NCI-H446 (cell line): ENCODE measurements around the gene SMKR1.
A peak's percentile ranks its signal among the peaks of the same experiment; 100 is the strongest.
"Not testable (repeated sequence)": the region's sequence is repeated elsewhere in the genome, so short reads cannot be mapped to it uniquely, and the experiment has no call there.

Experiments used
- DNase-seq, 2 experiments: peaks; one replicate each; lab custom pipeline; 2025; lab: John Stamatoyannopoulos, UW

SMKR1 gene

DNA sequence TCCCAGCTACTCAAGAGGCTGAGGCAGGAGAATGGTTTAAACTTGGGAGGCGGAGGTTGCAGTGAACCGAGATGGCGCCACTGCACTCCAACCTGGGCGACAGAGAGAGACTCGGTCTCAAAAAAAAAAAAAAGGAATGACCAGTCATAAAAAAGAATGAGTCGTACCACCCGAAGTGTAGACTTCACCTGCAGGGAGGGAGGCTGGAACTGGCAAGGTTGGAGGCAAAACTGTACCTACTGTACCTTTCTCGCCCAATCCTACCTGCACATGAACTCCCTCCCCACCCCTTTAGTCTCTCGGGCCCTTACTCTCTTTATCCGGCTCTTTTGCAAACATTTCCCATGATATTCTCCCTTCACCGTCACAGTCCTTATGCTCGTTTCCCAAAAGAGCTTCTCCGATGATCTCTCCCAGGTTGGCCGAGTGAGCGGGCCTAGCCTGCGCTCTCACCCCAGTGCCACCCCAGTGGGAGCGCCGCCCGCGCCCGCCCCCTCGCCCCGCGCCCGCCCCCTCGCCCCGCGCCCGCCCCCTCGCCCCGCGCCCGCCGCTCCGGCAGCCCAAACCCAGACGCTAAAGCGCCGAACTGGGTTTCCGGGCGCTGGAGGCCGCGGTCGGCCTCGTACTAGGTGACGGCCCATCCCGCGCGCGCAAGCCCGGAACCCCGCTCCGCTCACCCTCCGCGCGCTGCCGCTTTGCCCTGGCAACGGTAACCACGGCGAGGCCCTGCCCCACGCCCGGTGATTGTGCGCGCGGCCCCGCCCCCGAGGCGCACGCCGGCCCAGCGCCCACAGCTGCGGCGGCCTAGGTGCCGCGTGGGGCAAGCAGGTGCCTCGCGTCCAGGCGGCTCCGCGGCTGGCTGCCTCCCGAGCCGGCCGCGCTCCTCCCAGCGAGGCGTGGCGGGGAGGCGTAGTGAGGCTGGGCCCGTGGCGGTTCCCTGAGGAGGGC lies at the start of gene SMKR1:
Gene SMKR1 (plus strand): TSS at position 772 of the 948 bp plus-strand sequence. CDS start 294 bp downstream, outside the sequence.
- peak in 1 of 2 experiments; percentile 76 for DNase-seq

DNA sequence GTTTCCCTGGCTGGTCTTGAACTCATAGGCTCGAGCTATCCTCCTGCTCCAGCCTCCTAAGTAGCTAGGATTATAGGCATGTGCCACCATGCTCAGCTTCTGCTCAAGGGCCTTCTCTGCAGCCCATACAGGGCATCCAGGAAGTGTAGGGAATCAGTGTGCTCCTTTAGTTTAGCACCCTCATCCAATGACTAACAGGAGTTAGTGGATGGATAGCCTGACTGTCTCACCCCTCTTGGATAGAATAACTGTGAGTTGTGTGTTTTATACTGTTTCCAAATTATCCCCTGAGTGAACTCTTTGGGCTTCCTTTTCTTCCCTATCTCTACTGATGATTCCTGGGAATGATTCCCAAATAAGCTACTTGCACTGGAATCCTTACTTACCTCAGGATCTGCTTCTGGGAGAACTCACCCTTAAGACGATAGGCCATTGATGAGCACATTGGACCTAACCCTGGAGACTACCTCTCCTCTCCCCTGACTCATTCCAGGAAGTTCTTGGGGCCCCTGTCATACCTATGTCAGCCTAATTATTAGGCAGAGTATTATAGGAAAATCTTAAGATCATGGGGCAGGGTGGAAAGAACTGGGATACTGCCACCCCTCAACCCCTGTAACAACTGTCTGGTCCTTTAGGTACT lies 49.6 kb upstream of the SMKR1 start:
- DNase-seq, result no peak

DNA sequence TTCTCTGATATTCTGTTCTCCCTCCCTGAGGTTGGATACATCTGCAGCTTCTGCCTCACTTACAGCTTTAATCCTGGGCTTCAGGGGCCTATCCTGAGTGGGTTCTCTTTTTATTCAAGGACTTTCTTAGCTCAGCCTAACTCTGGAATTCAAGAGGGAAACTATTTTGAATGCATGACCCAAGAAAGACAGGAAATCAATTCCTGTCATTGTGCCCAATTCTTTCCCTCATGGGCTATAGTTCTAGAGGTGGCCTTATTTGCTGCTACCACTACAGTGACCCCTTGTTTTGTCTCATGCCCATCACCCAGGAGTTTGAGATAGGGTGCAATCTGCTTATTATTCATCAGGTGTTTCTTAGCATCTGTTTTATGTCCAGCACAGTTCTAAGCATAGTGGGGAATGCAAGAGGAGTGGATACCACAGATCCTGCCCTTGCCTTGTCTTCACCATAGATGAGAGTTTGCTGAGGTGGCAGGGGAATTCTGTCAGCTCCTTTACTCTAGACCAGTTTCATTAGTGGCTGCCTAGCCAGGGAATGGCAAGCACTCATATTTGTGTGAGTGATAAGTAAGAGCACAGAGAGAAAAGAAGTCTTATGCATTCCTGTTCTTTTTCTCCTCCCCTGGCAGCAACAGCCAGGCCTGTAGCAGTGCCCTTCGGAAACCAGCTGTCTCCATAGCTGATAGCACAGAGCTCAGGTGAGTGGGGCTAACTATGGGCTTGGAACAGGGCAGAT lies 48.7 kb upstream of the SMKR1 start:
- DNase-seq, result no peak

DNA sequence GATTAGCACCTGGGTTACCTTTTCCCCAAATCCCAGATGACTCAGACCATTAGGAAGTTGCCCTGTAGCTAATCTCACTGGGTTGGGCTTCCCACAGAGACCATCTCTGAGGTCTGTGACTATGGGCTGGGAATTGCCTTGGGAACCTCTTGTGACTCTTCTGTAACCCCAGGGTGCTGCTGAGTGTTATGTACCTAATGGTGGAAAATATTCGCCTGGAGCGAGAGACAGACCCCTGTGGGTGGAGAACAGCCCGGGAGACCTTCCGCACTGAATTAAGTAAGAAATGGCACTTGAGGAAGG lies 48.1 kb upstream of the SMKR1 start:
- no peak for DNase-seq

DNA sequence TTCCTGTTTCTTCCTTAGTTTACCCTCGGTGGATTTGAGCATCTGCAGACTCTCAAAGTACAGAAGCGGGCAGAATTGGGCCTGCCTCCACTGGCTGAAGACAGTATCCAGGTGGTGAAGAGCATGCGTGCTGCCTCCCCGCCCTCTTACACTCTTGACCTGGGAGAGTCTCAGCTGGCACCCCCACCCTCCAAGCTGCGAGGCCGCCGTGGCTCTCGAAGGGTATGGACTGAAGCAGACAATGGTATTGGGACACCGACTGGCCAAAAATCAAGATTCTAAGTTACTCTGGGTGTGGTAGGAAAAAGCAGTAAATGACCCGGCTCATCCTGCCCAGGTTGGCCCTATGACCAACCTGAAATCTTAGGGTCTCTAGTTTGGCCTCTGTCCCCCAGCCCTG lies 45.9 kb upstream of the SMKR1 start:
- no peak for DNase-seq

DNA sequence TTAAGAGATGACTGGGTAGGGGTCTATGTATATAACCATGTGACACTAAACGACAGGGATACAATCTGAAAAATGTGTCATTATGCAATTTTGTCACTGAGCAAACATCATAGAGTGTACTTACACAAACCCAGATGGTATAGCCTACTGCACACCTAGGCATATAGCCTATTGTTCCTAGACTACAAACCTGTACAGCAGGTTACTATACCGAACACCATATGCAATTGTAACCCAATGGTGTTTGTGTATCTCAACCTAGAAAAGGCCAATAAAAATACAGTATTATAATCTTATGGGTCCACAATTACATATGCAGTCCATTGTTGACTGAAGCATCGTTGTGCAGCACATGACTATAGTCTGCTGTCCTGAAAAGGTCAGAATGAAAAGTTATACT lies 45.2 kb upstream of the SMKR1 start:
- DNase-seq, result no peak

DNA sequence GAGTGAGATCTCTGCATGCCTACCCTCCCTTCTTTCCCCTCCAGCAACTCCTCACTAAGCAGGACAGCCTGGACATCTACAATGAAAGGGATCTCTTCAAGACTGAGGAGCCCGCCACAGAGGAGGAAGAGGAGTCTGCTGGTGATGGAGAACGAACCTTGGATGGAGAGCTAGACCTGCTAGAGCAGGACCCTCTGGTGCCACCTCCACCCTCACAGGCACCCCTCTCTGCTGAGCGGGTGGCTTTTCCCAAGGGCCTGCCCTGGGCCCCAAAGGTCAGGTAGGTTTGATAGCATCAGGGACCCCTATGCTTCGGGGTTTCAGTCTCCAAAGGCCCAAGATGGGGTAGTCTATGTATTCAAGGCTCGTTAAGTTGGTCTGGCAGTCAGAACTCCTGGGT lies 44.2 kb upstream of the SMKR1 start:
- no peak for DNase-seq

DNA sequence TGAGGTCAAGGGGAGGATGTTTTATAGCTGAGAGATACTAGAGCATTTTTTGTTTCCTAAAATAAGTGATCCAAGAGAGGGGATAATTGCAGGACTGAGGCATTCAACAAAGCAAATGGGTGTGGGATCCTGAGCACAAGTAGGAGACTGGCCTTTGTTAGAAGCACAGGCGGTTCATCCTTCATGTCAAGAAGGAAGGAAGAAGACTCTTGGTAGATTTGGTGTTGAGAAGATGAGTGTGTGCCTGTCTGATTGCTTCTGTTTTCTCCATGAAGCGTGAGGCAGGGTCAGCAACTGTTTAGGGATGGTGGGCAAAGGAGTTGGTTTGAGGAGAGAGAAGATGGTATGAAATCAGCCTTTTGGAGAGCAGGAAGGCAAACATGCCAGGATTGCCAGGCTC lies 40.5 kb upstream of the SMKR1 start:
- no peak for DNase-seq

DNA sequence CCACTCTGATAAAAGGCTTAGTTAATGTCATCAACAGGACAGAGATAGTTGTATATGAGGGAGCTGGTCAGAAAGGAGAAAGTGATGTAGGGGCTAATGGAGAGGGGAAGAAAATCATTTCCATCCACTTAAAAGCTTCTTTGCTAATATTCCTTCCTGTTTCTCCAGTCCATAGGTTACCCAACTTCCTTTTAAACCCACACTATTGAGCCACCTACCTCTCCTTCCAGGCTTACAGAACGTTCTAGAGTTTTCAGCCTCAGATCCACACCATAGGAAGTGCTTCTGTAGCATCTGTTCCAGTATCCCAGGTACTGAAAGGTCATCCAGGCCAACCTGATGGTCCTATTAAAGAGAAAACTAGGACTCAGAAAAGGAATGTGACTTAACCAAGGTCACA lies 39.9 kb upstream of the SMKR1 start:
- no peak for DNase-seq

DNA sequence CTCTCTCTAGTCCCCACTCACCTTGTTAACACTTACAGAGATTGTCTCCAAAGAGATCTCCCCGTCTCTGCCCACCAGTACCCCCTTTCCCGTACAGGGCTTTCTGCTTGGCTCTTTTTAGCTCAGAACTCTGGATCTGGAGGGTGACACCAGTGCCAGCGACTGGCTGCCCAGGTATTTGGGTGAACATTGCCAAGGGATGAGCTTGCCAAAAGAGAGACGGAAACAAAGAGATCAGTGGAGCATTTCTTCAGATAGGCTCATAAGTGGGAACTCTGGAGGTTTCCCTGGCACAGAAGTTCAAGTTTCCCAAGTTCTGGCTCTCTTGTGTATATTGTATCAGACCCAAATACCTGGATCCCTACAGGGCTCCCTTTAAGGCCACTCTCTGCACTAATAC lies 38.1 kb upstream of the SMKR1 start:
- DNase-seq, result no peak

DNA sequence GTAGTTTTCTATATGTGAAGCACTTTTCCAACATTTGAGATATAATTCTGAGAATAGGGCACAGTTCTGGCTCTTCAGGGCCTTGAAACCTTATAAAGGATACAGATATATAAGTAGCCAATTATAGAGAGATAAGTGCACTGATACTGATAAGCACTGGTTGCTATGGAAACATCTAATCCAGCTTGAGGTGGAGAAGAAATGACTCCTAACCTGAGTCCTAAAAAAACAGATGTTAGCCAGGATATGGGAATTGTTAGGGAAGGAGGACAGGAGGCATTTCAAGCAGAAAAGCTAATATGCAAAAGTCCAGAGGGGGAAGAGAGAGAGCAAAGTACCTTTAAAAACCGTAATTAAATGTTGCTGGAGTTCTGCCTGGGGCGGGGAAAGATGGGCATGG lies 37.3 kb upstream of the SMKR1 start:
- DNase-seq, result no peak

DNA sequence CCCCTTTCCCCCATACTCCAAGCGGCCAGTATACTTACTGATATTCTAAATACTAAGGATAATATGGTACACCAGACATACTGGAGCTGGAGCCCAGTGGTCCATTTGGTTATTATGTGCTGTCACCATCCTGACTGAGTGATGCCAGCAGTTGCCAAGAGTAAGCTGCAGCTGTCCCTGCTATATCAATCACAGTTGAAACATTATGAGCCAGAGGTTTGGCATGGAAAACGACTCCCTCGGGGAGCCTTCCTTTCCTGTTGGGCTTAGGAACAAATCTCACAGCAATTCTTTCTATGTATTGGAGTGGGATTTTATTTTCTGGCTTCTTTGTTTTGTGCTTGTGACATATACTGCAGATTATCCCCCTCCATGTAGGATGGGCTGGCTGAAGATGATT lies 35.5 kb upstream of the SMKR1 start:
- no peak for DNase-seq

DNA sequence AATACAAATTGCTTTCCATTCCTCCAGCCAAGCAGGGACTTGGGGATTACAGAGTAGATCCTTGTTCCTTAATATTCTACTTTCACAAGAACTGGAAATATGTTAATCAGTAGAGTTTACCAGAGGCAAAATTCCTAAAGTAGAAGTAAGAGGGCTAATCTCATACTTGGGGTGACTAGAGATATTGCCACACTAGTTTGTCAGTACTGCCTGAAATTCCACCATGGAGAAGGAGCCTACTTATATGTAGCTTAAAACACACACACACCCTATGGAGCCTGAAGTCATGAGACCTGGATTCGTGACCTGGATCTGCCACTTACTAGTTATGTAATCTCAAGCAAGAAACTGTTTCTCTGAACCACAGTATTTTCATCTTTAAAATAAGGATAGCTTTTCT lies 34.2 kb upstream of the SMKR1 start:
- no peak for DNase-seq

DNA sequence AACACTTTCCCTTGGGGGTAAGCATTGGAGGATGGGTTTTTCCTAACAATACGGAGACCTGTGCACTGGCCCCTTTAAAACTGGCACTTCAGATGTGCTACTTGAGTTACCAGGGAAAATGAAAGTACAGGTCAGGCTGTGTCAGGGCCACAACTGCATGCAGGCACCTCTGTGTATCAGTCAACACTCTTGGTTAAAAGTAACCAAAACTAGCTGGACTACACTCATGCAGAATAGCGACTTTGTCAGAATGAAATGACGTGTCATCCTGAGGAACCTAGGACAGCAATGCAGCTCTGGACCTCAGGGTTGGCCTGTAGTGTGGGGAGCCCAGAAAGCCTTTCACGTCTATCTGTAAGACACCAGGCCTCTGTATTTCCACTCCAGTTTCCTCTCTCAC lies 33.8 kb upstream of the SMKR1 start:
- no peak for DNase-seq

DNA sequence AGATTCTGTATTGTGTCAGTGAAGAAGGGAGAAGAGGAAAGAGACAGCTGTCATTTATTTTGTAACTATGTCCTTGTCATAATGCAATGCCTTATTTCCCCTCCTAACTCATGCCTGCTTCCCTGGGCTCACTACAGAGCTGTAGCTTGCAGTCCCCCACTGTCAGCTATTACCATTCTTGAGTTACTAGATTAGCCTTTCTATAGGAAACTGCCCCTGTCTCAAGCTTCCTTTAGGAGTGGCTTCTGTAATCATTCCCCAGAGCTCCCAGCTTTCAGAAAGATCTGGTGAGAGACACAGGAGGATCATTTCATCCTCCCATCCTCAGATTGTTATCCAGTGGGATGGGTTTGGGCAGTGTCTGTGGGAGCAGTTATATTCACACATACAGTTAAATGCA lies 32.4 kb upstream of the SMKR1 start:
- no peak for DNase-seq

DNA sequence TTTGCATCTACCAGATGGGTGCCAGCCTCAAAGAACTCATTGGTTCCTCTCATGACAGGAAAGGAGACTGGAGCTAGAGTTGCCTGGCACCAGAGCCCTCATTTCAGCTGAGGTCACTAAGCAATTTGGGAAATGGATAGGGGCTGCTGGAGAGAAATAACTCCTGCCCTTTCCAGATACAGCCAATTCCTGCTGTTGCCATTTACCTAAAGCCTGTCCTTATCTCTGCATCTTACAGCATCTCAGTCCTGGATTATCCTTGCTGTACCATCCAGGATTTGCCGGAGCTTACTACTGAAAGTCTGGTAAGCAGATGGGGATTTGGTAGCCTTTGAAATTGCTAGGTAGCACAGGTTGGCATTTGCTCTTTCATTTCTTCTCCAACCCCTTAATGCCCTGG lies 31.9 kb upstream of the SMKR1 start:
- DNase-seq, result no peak

DNA sequence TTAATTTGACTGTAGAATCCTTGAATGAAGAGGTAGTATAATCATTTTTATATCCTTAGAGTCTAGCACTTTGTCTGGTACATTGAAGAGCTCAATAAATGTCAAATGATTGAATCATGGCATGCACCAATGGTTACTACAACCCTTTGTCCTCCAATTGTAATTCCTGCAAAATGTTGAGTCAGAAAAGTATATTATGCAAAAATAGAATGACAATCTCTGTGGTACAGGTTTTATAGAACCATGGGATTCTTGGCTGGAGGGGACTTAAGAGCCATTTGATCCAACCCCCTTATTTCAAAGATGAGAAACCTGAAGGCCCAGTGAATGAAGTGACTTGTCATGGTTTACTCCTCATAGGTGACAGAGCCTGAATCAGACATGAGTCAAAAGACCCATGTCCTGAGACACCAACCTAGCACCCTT lies 30.9 kb upstream of the SMKR1 start:
- no peak for DNase-seq

DNA sequence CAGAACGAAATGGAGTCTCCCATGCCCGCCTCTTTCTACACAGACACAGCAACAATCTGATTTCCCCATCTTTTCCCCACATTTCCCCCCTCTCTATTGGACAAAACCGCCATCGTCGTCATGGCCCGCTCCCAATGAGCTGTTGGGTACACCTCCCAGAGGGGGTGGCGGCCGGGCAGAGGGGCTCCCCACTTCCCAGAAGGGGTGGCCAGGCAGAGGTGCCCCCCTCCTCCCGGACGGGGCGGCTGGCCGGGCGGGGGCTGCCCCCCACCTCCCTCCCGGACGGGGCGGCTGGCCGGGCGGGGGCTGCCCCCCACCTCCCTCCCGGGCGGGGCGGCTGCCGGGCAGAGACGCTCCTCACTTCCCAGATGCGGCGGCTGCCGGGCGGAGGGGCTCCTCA lies 26.4 kb upstream of the SMKR1 start:
- not testable (repeated sequence) for DNase-seq

DNA sequence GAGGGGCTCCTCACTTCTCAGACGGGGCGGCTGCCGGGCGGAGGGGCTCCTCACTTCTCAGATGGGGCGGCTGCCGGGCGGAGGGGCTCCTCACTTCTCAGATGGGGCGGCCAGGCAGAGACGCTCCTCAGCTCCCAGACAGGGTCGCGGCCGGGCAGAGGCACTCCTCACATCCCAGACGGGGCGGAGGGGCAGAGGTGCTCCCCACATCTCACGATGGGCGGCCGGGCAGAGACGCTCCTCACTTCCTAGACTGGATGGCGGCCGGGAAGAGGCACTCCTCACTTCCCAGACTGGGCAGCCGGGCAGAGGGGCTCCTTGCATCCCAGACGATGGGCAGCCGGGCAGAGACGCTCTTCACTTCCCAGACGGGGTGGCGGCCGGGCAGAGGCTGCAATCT lies 25.9 kb upstream of the SMKR1 start:
- DNase-seq, result not testable (repeated sequence)

DNA sequence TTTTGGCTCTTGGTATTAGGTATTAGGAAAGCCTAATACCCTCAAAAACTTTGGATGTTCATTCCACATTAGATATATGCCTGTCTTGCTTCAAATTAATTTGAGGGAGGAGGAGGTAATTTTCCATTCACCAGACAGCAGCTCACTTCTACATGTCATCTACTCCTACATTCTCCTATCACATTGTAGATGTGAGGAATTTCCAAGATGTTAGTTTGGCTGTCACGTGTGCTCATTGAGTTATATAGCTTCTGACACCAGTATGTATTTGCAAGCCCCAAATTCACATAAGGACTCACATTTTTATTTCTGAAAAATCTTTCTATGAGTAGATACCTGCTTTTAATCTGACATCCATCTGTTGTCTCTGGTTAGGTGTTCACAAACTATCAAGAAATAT lies 22.5 kb upstream of the SMKR1 start:
- no peak for DNase-seq

DNA sequence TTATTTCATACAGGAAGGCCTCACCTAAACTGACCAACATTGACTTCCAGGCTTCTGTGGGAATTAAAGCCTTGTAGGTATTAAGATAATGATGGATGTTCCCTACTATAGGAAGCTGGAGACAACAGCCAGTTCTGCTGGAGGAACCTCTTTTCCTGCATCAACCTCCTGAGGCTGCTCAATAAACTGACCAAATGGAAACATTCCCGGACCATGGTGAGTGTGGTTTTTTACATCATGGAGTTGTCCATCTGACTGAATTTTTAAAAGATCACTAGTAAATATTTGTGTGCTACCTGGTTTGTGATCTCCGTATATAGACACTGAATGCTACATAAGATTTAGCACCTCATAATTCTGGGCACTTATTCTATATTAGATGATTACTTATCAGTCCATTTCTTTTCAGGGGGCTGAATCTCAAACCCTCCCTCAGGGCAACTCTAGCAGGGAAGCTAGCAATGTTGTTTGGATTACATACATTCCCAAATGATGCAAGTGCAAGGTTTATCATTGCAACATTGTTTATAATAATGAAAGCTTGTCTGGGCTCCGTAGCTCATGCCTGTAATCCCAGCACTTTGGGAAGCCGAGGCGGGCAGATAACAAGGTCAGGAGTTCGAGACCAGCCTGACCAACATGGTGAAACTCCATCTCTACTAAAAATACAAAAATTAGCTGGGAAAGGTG lies 21.5 kb upstream of the SMKR1 start:
- DNase-seq, result no peak

DNA sequence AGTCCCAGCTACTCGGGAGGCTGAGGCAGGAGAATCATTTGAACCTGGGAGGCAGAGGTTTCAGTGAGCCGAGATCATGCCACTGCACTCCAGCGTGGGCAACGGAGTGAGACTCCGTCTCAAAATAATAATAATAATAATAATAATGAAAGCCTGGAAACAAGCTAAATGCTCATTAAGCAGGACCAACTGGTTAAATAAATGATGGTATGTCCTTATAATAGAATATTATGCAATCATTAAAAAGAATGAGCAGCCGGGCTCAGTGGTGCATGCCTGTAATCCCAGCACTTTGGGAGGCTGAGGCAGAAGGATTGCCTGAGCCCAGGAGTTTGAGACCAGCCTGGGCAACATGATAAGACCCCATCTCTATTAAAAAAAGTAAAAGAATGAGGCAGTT lies 21.0 kb upstream of the SMKR1 start:
- DNase-seq, result not testable (repeated sequence)
